Liver (tissue), 3 donors: ENCODE results near the gene SHOC1.

Experiments
- CTCF ChIP-seq: fragments of 150-350 bp; IDR thresholded peaks from 2 replicates; pipeline ENCODE4 v1.5.1; 2017; ENCODE audit warnings: improper control_type of control experiment, low read depth, low read length; ENCODE audit not compliant: missing input control
- EGR1 ChIP-seq, 2 donors: IDR thresholded peaks; 2 replicates each; pipeline ENCODE4 v1.6.1; 2016 to 2018; ENCODE audit warnings: antibody characterized with exemption in 2 of 2, low read depth in 2 of 2
- RXRA ChIP-seq, 2 donors: IDR thresholded peaks; 2 replicates each; pipeline ENCODE4 v1.6.1; 2017 to 2018; ENCODE audit warnings: antibody characterized with exemption in 2 of 2, mild to moderate bottlenecking in 1 of 2
- donor health status: healthy.
- donor health status: healthy.

GRCh38 chr9:111754800-111755199 is 39.9 kb downstream of the SHOC1 start:
- no peak for TF ChIP-seq RXRA (IDR thresholded peaks at IDR 0.05)
- no peak for TF ChIP-seq CTCF
- no peak for TF ChIP-seq EGR1 (IDR thresholded peaks at IDR 0.05; ENCODE audit: low read depth in 2 of 2)
